ENCODE results near the gene NAT10. TPM values are rescaled to one million over a fixed set of nuclear protein-coding genes. Genes with fewer than 3 reads are reported as not detected.
"Not testable (repeated sequence)": the region's sequence is repeated elsewhere in the genome, so short reads cannot be mapped to it uniquely, and the experiment has no call there.

The NAT10 gene
- total RNA-seq, 1 donor from 2014 or later = 22.3 TPM

DNA sequence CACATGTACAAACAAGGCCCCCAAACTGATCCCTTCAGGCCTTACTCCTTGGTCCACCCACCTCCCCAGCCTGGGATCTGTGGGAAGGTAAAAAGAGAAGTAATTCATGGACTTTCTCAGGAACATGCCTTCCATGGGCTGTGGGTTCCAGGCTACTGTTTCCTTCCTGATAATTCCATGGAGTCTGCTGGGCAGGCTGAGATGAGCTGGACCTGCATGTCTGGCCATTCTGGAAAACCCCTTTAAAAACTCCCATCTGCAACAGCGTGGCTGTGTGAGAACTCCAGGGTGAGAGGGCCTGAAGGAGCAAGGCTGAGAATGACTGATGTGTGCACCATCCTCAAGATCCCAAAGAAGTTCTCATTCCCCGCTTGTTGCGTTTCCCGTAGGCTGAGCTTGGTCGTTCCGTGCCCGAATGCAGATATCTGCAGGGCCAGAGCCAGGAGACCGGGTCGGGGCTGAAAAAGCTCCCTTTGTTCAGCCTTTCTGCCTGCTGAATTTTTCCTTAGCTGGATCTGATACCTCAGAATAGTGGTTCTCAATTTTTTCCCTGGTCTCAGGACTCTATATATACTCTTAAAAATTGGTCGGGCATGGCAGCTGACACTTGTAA lies 72.9 kb downstream of the NAT10 start:
- H3K27me3 ChIP-seq (ENCODE audit: low read depth) = no peaks in the 10 kb centered on the region
- no peaks in the 10 kb centered on the region for H3K36me3 ChIP-seq
- H3K4me3 ChIP-seq = no peak overlapping the region
- no peaks in the 10 kb centered on the region for H3K9me3 ChIP-seq (replicated peaks)
- H3K27ac ChIP-seq (replicated peaks) = no peak overlapping the region
- no peak for DNase-seq
- peaks cover 21% of the 10 kb centered on the region for H3K4me1 ChIP-seq
- TF ChIP-seq, protein P1, sequence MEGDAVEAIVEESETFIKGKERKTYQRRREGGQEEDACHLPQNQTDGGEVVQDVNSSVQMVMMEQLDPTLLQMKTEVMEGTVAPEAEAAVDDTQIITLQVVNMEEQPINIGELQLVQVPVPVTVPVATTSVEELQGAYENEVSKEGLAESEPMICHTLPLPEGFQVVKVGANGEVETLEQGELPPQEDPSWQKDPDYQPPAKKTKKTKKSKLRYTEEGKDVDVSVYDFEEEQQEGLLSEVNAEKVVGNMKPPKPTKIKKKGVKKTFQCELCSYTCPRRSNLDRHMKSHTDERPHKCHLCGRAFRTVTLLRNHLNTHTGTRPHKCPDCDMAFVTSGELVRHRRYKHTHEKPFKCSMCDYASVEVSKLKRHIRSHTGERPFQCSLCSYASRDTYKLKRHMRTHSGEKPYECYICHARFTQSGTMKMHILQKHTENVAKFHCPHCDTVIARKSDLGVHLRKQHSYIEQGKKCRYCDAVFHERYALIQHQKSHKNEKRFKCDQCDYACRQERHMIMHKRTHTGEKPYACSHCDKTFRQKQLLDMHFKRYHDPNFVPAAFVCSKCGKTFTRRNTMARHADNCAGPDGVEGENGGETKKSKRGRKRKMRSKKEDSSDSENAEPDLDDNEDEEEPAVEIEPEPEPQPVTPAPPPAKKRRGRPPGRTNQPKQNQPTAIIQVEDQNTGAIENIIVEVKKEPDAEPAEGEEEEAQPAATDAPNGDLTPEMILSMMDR (IDR thresholded peaks at IDR 0.05; ENCODE audit: borderline replicate concordance) = no peak
- intact Hi-C loops (cut with micrococcal nuclease) = no loop called here

DNA sequence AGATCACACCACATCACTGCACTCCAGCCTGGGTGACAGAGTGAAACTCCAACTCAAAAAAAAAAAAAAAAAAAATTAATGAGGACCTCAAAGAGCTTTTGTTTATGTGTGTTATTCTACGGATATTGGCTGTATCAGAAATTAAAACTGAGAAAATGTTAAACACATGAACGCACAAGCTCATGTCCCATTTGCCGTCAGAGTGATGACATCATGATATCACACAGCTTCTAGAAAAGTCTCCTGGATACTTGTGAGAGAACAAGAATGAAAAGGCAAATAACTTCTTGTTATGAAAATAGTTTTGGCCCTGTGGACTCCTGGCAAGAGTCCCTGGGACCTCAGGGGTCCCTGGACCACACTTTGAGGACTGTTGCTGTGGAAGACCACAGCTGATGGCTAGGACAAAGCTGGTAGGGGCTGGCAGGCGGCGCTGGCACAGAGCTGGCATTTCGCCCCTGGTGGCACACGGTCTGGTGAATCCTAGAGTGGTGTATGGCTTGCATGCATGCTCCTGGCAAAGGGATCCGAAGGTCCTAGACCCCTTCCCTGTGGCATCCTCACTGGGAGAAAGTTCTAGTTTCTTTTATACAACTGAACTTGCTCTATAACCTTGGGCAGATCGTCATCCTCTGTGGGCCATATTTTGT lies 73.7 kb downstream of the NAT10 start:
- intact Hi-C loops (cut with micrococcal nuclease) = no loop called here
- TF ChIP-seq, protein P1 (IDR thresholded peaks at IDR 0.05; ENCODE audit: borderline replicate concordance) = no peak
- no peak overlapping the region for H3K27ac ChIP-seq (replicated peaks)
- H3K4me1 ChIP-seq = peaks cover 15% of the 10 kb centered on the region
- H3K9me3 ChIP-seq (replicated peaks) = no peaks in the 10 kb centered on the region
- no peaks in the 10 kb centered on the region for H3K36me3 ChIP-seq
- no peak overlapping the region for H3K4me3 ChIP-seq
- H3K27me3 ChIP-seq (ENCODE audit: low read depth) = no peaks in the 10 kb centered on the region
- no peak for DNase-seq

DNA sequence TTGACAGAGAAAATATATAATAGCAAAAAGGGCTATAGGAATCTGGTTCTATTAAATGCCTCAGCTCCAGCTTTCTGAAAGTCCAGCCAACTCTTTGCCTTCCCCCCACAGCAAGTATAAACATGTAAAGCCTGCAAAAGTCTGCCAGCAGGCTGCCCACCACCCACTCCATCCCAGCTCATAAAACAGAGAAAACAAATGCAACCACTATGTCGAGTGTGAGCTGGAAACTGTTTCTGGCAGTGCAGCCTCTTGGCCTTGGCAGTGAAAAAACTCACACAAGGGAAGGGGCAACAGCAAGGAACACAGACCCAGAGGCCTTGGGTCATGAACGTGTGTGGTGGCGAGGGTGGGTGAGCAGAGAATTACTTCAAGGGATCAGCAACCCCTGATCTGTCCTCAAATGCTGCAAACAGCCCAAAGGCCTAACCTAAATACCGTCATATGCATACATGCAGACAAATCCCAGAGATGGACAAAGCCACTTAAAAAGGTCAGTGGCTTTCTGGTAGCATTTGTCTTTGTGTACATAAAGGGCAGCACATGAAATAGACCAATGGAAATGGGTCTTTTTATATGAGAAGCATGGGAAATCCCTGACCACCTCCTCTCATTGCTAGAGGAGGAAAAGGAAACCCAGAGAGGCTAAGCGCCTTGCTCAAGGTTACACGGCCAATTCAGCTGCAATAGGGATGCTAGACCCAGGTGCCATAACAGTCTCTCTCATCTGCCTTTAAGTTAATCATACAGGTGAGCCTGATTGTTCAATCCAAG lies 74.8 kb downstream of the NAT10 start:
- H3K36me3 ChIP-seq = no peaks in the 10 kb centered on the region
- intact Hi-C loops (cut with micrococcal nuclease) = no loop called here
- no peak for DNase-seq
- TF ChIP-seq, protein P1 (IDR thresholded peaks at IDR 0.05; ENCODE audit: borderline replicate concordance) = no peak
- peaks cover 9% of the 10 kb centered on the region for H3K4me1 ChIP-seq
- no peaks in the 10 kb centered on the region for H3K9me3 ChIP-seq (replicated peaks)
- no peak overlapping the region for H3K4me3 ChIP-seq
- H3K27ac ChIP-seq (replicated peaks) = no peak overlapping the region
- H3K27me3 ChIP-seq (ENCODE audit: low read depth) = no peaks in the 10 kb centered on the region

DNA sequence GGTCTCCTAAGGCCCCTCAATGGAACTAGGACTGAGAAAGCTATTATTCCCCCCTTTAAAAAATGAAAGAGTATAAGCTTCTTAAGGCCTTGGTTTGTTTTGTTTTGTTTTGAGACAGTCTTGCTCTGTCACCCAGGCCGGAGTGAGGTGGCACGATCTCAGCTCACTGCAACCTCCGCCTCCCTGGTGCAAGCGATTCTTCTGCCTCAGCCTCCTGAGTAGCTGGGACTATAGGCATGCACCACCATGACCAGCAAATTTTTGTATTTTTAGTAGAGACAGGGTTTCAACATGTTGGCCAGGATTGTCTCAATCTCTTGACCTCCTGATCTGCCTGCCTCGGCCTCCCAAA lies 75.4 kb downstream of the NAT10 start:
- H3K27ac ChIP-seq (replicated peaks); DNase-seq; H3K36me3 ChIP-seq; H3K4me3 ChIP-seq; intact Hi-C loops (cut with micrococcal nuclease); H3K9me3 ChIP-seq (replicated peaks); H3K27me3 ChIP-seq (ENCODE audit: low read depth): not testable (repeated sequence)
- peaks cover 14% of the 10 kb centered on the region for H3K4me1 ChIP-seq

DNA sequence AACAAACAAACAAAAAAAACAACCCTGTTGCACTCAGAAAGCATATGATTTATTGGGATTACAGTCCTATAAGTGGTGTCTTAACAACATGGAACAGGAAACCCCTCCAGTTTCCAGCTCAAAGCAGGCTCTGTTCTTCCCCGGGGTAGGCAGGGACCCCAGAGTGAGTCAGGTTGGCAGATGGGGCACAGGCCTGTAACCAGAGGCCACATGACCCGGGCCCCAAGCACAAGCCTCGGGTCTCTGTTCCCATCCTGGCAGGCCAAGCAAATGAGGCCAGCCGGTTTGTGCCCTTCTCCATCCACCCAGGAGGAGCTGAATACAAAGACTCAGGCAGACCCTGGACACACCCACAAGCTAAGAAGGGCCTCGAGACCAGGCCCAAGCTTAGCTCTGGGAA lies 75.8 kb downstream of the NAT10 start:
- DNase-seq = no peak
- Histone ChIP-seq H3K27ac (replicated peaks) (no peak overlapping the region), H3K27me3 (ENCODE audit: low read depth) (no peaks in the 10 kb centered on the region), H3K4me3 (no peak overlapping the region), H3K36me3 (no peaks in the 10 kb centered on the region), H3K4me1 (peaks cover 19% of the 10 kb centered on the region), H3K9me3 (replicated peaks) (no peaks in the 10 kb centered on the region)
- TF ChIP-seq, protein P1 (IDR thresholded peaks at IDR 0.05; ENCODE audit: borderline replicate concordance) = no peak
- intact Hi-C loops (cut with micrococcal nuclease) = no loop called here
